K562 (cell line): Measurements from ENCODE around the gene SERTM1. TPM values are rescaled to one million over a fixed set of nuclear protein-coding genes. Genes with fewer than 3 reads are reported as not detected.

Experiments
- ATAC-seq: fragments of 200-7000 bp; cut with Tn5 transposase; 3 replicates; pipeline ENCODE4 v1.9.1; 2020; ENCODE audit warnings: moderate library complexity
- BruUV-seq: library from RNA; stranded (reverse); fragments of 400-500 nt; replicated peaks from 2 replicates; lab custom pipeline; 2021; lab: Mats Ljungman, UMichigan
- CTCF ChIA-PET: fragments of 300-600 bp; formaldehyde crosslinking; extraction: SDS; loops from one replicate; lab custom pipeline; 2021; ENCODE audit warnings: low intra/inter-chr PET ratio; lab: Yijun Ruan, JAX
- POLR2A ChIA-PET: fragments of 300-600, 350-650 bp; sonication (Branson Sonifier 250); formaldehyde crosslinking; extraction: SDS; loops from one replicate; lab custom pipeline; 2021; ENCODE audit warnings: antibody characterized with exemption, inconsistent platforms; lab: Yijun Ruan, JAX
- DNase-seq, 4 experiments: peaks; one replicate each; pipeline versions ENCODE4 v3.0.0 to v3.0.0-alpha.2; 2011 to 2018; ENCODE audit warnings: low spot score in 3 of 4, mixed read lengths in 3 of 4; ENCODE audit errors: extremely low read depth in 1 of 4
- FAIRE-seq: peaks from 2 replicates; lab custom pipeline; 2011; peaks lifted over from hg19 to GRCh38; lab: Jason Lieb, UNC
- H2AFZ ChIP-seq: 2 replicates; pipeline ENCODE4 v1.6.0; 2011; ENCODE audit warnings: low read depth, low read length, control low read depth, inconsistent platforms
- H3K27ac ChIP-seq: fragments of 200-600 bp; 3 replicates; pipeline ENCODE4 v1.8.0; 2011; ENCODE audit warnings: low read depth, mild to moderate bottlenecking, control low read depth, inconsistent platforms, low read length, moderate library complexity, mixed read lengths; ENCODE audit errors: extremely low read depth
- H3K27me3 ChIP-seq, 2 experiments: fragments of 300-600 bp in 1 of 2; 2 replicates in 1 of 2; 3 replicates in 1 of 2; pipeline versions ENCODE4 v1.6.0 to v1.8.0; 2011; ENCODE audit warnings: inconsistent platforms in 2 of 2, low read length in 2 of 2, mild to moderate bottlenecking in 1 of 2, mixed read lengths in 1 of 2, moderate library complexity in 1 of 2; ENCODE audit not compliant: control insufficient read depth in 2 of 2, insufficient read depth in 2 of 2
- H3K36me3 ChIP-seq: fragments of 300-600 bp; 3 replicates; pipeline ENCODE4 v1.8.0; 2011; ENCODE audit warnings: mild to moderate bottlenecking, low read length, inconsistent platforms; ENCODE audit not compliant: control insufficient read depth, insufficient read depth
- H3K4me1 ChIP-seq, 2 experiments: fragments of 200-600 bp in 1 of 2; replicated peaks in 1 of 2; 2 replicates in 1 of 2; 3 replicates in 1 of 2; pipeline versions ENCODE4 v1.5.1 to v1.8.0; 2011; ENCODE audit warnings: inconsistent platforms in 2 of 2, low read length in 2 of 2, mild to moderate bottlenecking in 1 of 2, mixed read lengths in 1 of 2, moderate library complexity in 1 of 2; ENCODE audit not compliant: control insufficient read depth in 2 of 2, insufficient read depth in 2 of 2
- H3K4me2 ChIP-seq: 2 replicates; pipeline ENCODE4 v1.6.1; 2011; ENCODE audit warnings: low read length, control low read depth, inconsistent platforms, mixed read lengths; ENCODE audit not compliant: insufficient read depth
- H3K4me3 ChIP-seq: fragments of 200-600 bp; sonication (generic), shearing (Covaris generic); 2 replicates; pipeline ENCODE4 v1.5.1; 2016; ENCODE audit warnings: control low read depth, inconsistent platforms
- H3K79me2 ChIP-seq: fragments of 200-600 bp; 3 replicates; pipeline ENCODE4 v1.8.0; 2011; ENCODE audit warnings: low read length, inconsistent platforms; ENCODE audit not compliant: control insufficient read depth, insufficient read depth
- H3K9ac ChIP-seq, 2 experiments: 2 replicates each; pipeline versions ENCODE4 v1.6.0 to v1.6.1; 2011; ENCODE audit warnings: low read depth in 2 of 2, low read length in 2 of 2, control low read depth in 1 of 2, inconsistent platforms in 1 of 2, mild to moderate bottlenecking in 1 of 2, mixed read lengths in 1 of 2; ENCODE audit not compliant: insufficient read depth in 1 of 2
- H3K9me1 ChIP-seq: one replicate; pipeline ENCODE4 v1.6.0; 2011; ENCODE audit warnings: inconsistent platforms, mild to moderate bottlenecking, low read length, moderate library complexity; ENCODE audit not compliant: control insufficient read depth, insufficient read depth
- H3K9me3 ChIP-seq: replicated peaks from 2 replicates; pipeline ENCODE4 v1.5.1; 2011; ENCODE audit warnings: low read depth, low read length, inconsistent platforms; ENCODE audit not compliant: control insufficient read depth, insufficient read depth
- H4K20me1 ChIP-seq: replicated peaks from 2 replicates; pipeline ENCODE4 v1.6.1; 2011; ENCODE audit warnings: low read length, inconsistent platforms, mixed read lengths; ENCODE audit not compliant: control insufficient read depth, insufficient read depth
- DLX4 ChIP-seq: fragments of 250-450 bp; sonication (Bioruptor Pico); IDR thresholded peaks from 2 replicates; pipeline ENCODE4 v1.6.1; 2021; ENCODE audit warnings: mild to moderate bottlenecking
- FOXM1 ChIP-seq, 2 experiments: fragments of 450-650 bp in 1 of 2; sonication (generic) in 1 of 2; formaldehyde crosslinking in 1 of 2; IDR thresholded peaks; 2 replicates each; pipeline versions ENCODE4 v1.6.1 to v1.9.0; 2017 to 2022; ENCODE audit warnings: low read depth in 2 of 2, mild to moderate bottlenecking in 2 of 2, missing genetic modification reagents in 1 of 2, moderate library complexity in 1 of 2
- NFATC3 ChIP-seq: fragments of 450-650 bp; IDR thresholded peaks from 2 replicates; pipeline ENCODE4 v1.6.1; 2017; ENCODE audit warnings: mild to moderate bottlenecking
- RBM25 ChIP-seq: fragments of 200-400 bp; formaldehyde crosslinking; IDR thresholded peaks from 2 replicates; pipeline ENCODE4 v1.6.1; 2018; ENCODE audit warnings: low read length, low read depth, moderate library complexity; ENCODE audit not compliant: severe bottlenecking
- SNIP1 ChIP-seq: fragments of 450-650 bp; IDR thresholded peaks from 2 replicates; pipeline ENCODE4 v1.7.1; 2017; ENCODE audit warnings: low read depth, mild to moderate bottlenecking
- TSC22D4 ChIP-seq: fragments of 450-650 bp; IDR thresholded peaks from 2 replicates; pipeline ENCODE4 v1.6.1; 2016; ENCODE audit warnings: missing genetic modification characterization, missing biosample characterization, control low read depth
- U2AF1 ChIP-seq: fragments of 200-400 bp; formaldehyde crosslinking; optimal IDR thresholded peaks from 2 replicates; pipeline ENCODE3; 2017; ENCODE audit warnings: mild to moderate bottlenecking, low read depth, low read length, moderate library complexity
- ZNF12 ChIP-seq: sonication (generic); formaldehyde crosslinking; IDR thresholded peaks from 2 replicates; pipeline ENCODE4 v1.4.0; 2020; ENCODE audit warnings: mild to moderate bottlenecking, missing genetic modification reagents
- ZNF124 ChIP-seq: sonication (generic); formaldehyde crosslinking; IDR thresholded peaks from 2 replicates; pipeline ENCODE4 v1.8.1; 2022; ENCODE audit warnings: missing genetic modification reagents
- ZNF133 ChIP-seq: fragments of 250-450 bp; sonication (Bioruptor Pico); IDR thresholded peaks from 2 replicates; pipeline ENCODE4 v1.4.0; 2020; ENCODE audit warnings: mild to moderate bottlenecking
- ZNF347 ChIP-seq: fragments of 450-650 bp; formaldehyde crosslinking; IDR thresholded peaks from 2 replicates; pipeline ENCODE4 v1.4.0; 2020; ENCODE audit warnings: low read depth, mild to moderate bottlenecking, moderate library complexity
- ZNF512 ChIP-seq: IDR thresholded peaks from 2 replicates; pipeline ENCODE4 v1.6.1; 2016; ENCODE audit warnings: missing genetic modification characterization, missing compliant biosample characterization
- ZNF589 ChIP-seq: fragments of 200-800 bp; sonication (Bioruptor generic); IDR thresholded peaks from 2 replicates; pipeline ENCODE4 v1.6.1; 2016; ENCODE audit warnings: low read depth, missing genetic modification characterization, missing compliant biosample characterization
- WGBS: fragments of 100-300 bp; shearing (Covaris generic); methylation state at CpG from one replicate; pipeline ENCODE4 v1.1.6; 2016; ENCODE audit warnings: low coverage, mixed read lengths; ENCODE audit not compliant: insufficient coverage; ENCODE audit errors: missing lambda C conversion rate; 5-methylcytosine and 5-hydroxymethylcytosine counted together
- in situ Hi-C: fragments of 300-500 bp; cut with MboI; formaldehyde crosslinking; loops from 4 replicates; pipeline ENCODE4 v1.15.0; 2018; ENCODE audit warnings: inconsistent platforms, mixed read lengths
- intact Hi-C: fragments of 100-400 bp; cut with micrococcal nuclease; formaldehyde crosslinking; loops from 2 replicates; pipeline ENCODE4 v1.14.2; 2022
- polyA plus RNA-seq, 8 experiments: library from polyadenylated mRNA; depleted of rRNA in 4 of 8; stranded (reverse) in 5 of 8; unstranded in 3 of 8; fragments of >200 nt; fragmentation: Nextera tagmentation in 2 of 8; fragmentation: Illumina TruSeq in 1 of 8; extraction: Ambion mirVana in 2 of 8; extraction: Trizol in 1 of 8; gene quantifications; 2 replicates each; pipeline versions ENCODE4 v1.2.1 to v1.2.3, GENCODE V29; 2011 to 2014; ENCODE audit warnings: inconsistent platforms in 1 of 8, missing spikeins in 1 of 8
- total RNA-seq, 7 experiments: library from RNA; depleted of rRNA in 6 of 7; stranded (reverse); fragments of >200 nt in 6 of 7; fragmentation: Illumina TruSeq in 2 of 7; extraction: Trizol in 2 of 7; gene quantifications; 2 replicates each; pipeline versions ENCODE4 v1.2.1 to v1.2.3, GENCODE V29; 2011 to 2021; ENCODE audit warnings: low replicate concordance in 1 of 7

Gene SERTM1
- total and polyA plus RNA-seq, 9 of the 15 experiments (the other 6 are each of a cell fraction or from before 2014, with no cell fraction given), result not detected

- no peak for TF ChIP-seq ZNF12 (CRISPR knock-in tag)
- no peak for TF ChIP-seq SNIP1
- no peak for TF ChIP-seq ZNF133 (CRISPR knock-in tag)
- TF ChIP-seq ZNF512 (tag), result no peak
- no peak for TF ChIP-seq ZNF347
- no peak for TF ChIP-seq NFATC3
- TF ChIP-seq DLX4 (CRISPR knock-in tag), result no peak
- no peak for TF ChIP-seq ZNF124 (CRISPR knock-in tag)
- no peak for TF ChIP-seq FOXM1 (IDR thresholded peaks at IDR 0.05; ENCODE audit: low read depth)
- TF ChIP-seq FOXM1 (CRISPR knock-in tag; IDR thresholded peaks at IDR 0.05; ENCODE audit: low read depth), result no peak
- no peak for TF ChIP-seq RBM25
- no peak for TF ChIP-seq ZNF589
- no peak for TF ChIP-seq U2AF1
- no peak for TF ChIP-seq TSC22D4 (tag)
- TF ChIP-seq, all 486 proteins: peak for 0
- H3K27ac ChIP-seq, result no peak overlapping the region
- no peak overlapping the region for H3K4me2 ChIP-seq
- WGBS, result 0% methylated on average over 2 of the region's 2 CpGs
- in situ Hi-C loops, result no loop called here
- ATAC-seq (no peak), FAIRE-seq (no peak), DNase-seq (no peak)
- no peaks in the 10 kb centered on the region for H3K79me2 ChIP-seq
- no peaks in the 10 kb centered on the region for H3K9me3 ChIP-seq
- no peak overlapping the region for H2AFZ ChIP-seq
- ChIA-PET CTCF (no interaction called here), POLR2A (no interaction called here)
- no peak overlapping the region for H3K9ac ChIP-seq
- intact Hi-C loops, result no loop called here
- H3K4me1 ChIP-seq, result no peaks in the 10 kb centered on the region
- peaks cover 0 to 3% of the 10 kb centered on the region in 2 experiments; a peak in 1 of 5 replicates for H3K27me3 ChIP-seq
- H3K9me1 ChIP-seq, result no peaks in the 10 kb centered on the region
- no peaks in the 10 kb centered on the region for H3K36me3 ChIP-seq
- no peaks in the 10 kb centered on the region for H4K20me1 ChIP-seq
- BruUV-seq, result no TSS peak
- no peak overlapping the region for H3K4me3 ChIP-seq
These were observed 52.1 kb downstream of the SERTM1 start for GRCh38 chr13:36725936-36726335.
